A673 (cell line): ENCODE data around the gene ADAMTS7.

Source experiments
- CTCF ChIP-seq: fragments of 300-800, 200-600 bp; sonication (generic); conservative IDR thresholded peaks from 2 replicates; pipeline ENCODE4 v1.5.1; 2017; ENCODE audit warnings: low read depth, mild to moderate bottlenecking, antibody characterized with exemption, low read length, moderate library complexity, mixed read lengths
- EZH2 ChIP-seq: fragments of 200-600 bp; sonication (generic); IDR thresholded peaks from 2 replicates; pipeline ENCODE4 v1.6.1; 2017; ENCODE audit warnings: borderline replicate concordance, low read depth, mild to moderate bottlenecking, mixed read lengths, antibody characterized with exemption, low read length; ENCODE audit not compliant: poor library complexity, severe bottlenecking

- TF ChIP-seq CTCF, result no peak
- no peak for TF ChIP-seq EZH2
Measured at GRCh38 chr15:78850941-78851755, 39.9 kb upstream of the ADAMTS7 start.
